Karpas-422 (cell line): ENCODE results near the gene MPND. TPM values are rescaled to one million over a fixed set of nuclear protein-coding genes. Genes with fewer than 3 reads are reported as not detected.

Source experiments
- DNase-seq: peaks from one replicate; pipeline ENCODE4 v3.0.0-alpha.2; 2015
- H2AFZ ChIP-seq: fragments of 200-600 bp; sonication (generic); 2 replicates; pipeline ENCODE4 v1.6.1; 2014; ENCODE audit warnings: antibody characterized with exemption, low read length, mixed read lengths
- H3K27ac ChIP-seq: fragments of 200-600 bp; sonication (generic); 2 replicates; pipeline ENCODE4 v1.5.1; 2014; ENCODE audit warnings: mild to moderate bottlenecking, low read length, moderate library complexity
- H3K27me3 ChIP-seq: fragments of 200-600 bp; sonication (generic); 2 replicates; pipeline ENCODE4 v1.6.1; 2014; ENCODE audit warnings: low read length, mixed read lengths
- H3K36me3 ChIP-seq: fragments of 200-600 bp; sonication (generic); 2 replicates; pipeline ENCODE4 v1.6.1; 2014; ENCODE audit warnings: low read length, mixed read lengths; ENCODE audit not compliant: insufficient read depth
- H3K4me1 ChIP-seq: fragments of 200-600 bp; sonication (generic); 2 replicates; pipeline ENCODE4 v1.6.1; 2014; ENCODE audit warnings: mild to moderate bottlenecking, low read length, mixed read lengths
- H3K4me2 ChIP-seq: fragments of 200-600 bp; sonication (generic); 2 replicates; pipeline ENCODE4 v1.6.1; 2014; ENCODE audit warnings: low read length, low read depth, mild to moderate bottlenecking; ENCODE audit not compliant: poor library complexity, severe bottlenecking
- H3K4me3 ChIP-seq: fragments of 200-600 bp; sonication (generic); 2 replicates; pipeline ENCODE4 v1.5.1; 2014; ENCODE audit warnings: mild to moderate bottlenecking, antibody characterized with exemption, low read length, mixed read lengths
- H3K79me2 ChIP-seq: fragments of 200-600 bp; sonication (generic); 2 replicates; pipeline ENCODE4 v1.6.1; 2014; ENCODE audit warnings: mild to moderate bottlenecking, low read length, mixed read lengths
- H3K9ac ChIP-seq: fragments of 200-600 bp; sonication (generic); 2 replicates; pipeline ENCODE4 v1.6.0; 2014; ENCODE audit warnings: low read length
- H3K9me2 ChIP-seq: fragments of 200-600 bp; sonication (generic), shearing (Covaris generic); replicated peaks from 2 replicates; pipeline ENCODE4 v1.6.0; 2014; ENCODE audit warnings: mild to moderate bottlenecking, low read length, moderate library complexity; ENCODE audit not compliant: insufficient read depth
- H3K9me3 ChIP-seq: fragments of 300-700, 200-600 bp; sonication (generic); 2 replicates; pipeline ENCODE4 v1.6.1; 2014; ENCODE audit warnings: low read length, mixed read lengths
- H4K20me1 ChIP-seq: fragments of 200-600 bp; sonication (generic); 2 replicates; pipeline ENCODE4 v1.6.1; 2014; ENCODE audit warnings: mild to moderate bottlenecking, antibody characterized with exemption, low read length, low read depth; ENCODE audit not compliant: insufficient read depth
- total RNA-seq: library from RNA; depleted of rRNA; stranded (reverse); fragments of >200 nt; shearing (Covaris generic); gene quantifications from 2 replicates; pipeline ENCODE4 v1.2.3, GENCODE V29; 2014; ENCODE audit warnings: low replicate concordance

The MPND gene
- total RNA-seq, 1 experiment from 2014 or later = 5.3 TPM

DNA sequence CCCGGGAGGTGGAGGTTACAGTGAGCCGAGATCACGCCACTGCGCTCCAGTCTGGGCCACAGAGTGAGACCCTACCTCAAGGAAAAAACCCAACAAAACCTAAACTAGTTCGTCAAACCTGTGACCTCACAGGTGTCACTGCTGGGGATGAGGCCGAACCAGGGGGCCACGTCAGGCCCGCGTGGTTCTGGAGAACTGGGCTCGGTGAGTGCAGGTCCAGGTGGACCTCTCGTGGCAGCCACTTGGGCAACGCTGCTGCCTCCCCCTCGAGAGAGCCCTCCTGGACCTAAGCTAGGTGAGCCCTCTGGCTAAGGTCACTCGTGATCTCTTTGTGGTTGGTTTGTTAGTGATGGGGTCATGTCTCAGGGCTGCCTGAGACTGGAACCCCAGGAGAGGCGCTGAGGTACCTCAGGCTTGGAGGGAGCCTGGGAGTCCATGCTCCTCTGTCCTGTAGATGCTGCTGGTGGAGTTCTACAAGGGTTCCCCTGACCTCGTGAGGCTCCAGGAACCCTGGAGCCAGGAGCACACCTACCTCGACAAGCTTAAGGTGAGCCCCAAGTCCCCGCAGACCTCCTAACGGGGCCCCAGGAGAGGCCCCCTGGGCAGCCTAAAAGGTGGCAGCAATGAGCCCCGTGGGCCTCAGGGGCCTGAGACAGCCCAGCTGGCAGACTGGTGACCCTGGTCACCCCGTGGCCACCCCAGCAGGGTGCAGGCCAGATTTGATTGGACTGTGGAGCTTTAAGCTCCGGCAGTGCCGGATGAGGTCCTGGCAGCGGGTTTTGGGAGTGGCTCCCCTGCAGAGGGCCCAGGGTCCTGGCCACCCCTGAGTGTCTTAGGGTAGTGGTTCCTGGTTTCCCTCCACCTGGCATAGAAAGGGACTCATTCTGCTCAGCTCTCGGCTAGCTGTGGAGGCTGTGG lies 15.6 kb downstream of the MPND start:
- Histone ChIP-seq H3K36me3 (no peaks in the 10 kb centered on the region), H3K9me2 (no peaks in the 10 kb centered on the region), H3K27ac (no peak overlapping the region), H3K9ac (no peak overlapping the region), H3K27me3 (no peaks in the 10 kb centered on the region), H3K9me3 (no peaks in the 10 kb centered on the region), H3K4me3 (no peak overlapping the region), H3K79me2 (no peaks in the 10 kb centered on the region), H3K4me2 (no peak overlapping the region), H4K20me1 (no peaks in the 10 kb centered on the region), H2AFZ (no peak overlapping the region), H3K4me1 (no peaks in the 10 kb centered on the region)
- no peak for DNase-seq

DNA sequence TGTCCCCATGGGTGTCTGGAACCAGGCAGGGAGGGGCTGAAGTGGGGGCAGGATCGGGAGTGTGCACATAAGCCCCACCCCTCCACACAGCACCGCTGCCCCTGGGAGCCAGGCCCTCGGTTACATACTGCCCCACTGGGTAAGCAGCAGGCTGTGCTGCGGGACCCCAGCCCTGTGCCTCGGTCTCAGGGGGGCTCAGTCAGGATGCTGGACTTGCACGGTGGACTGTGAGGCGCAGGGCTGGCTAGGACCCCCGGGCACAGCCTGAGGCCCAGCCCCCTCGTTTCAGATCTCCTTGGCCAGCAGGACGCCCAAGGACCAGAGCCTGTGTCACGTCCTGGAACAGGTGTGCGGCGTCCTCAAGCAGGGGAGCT lies 16.3 kb downstream of the MPND start:
- Histone ChIP-seq H3K9me2 (no peaks in the 10 kb centered on the region), H3K27ac (no peak overlapping the region), H2AFZ (no peak overlapping the region), H3K79me2 (no peaks in the 10 kb centered on the region), H3K9me3 (no peaks in the 10 kb centered on the region), H3K27me3 (no peaks in the 10 kb centered on the region), H4K20me1 (no peaks in the 10 kb centered on the region), H3K4me3 (no peak overlapping the region), H3K36me3 (no peaks in the 10 kb centered on the region), H3K4me1 (no peaks in the 10 kb centered on the region), H3K9ac (no peak overlapping the region), H3K4me2 (no peak overlapping the region)
- no peak for DNase-seq

DNA sequence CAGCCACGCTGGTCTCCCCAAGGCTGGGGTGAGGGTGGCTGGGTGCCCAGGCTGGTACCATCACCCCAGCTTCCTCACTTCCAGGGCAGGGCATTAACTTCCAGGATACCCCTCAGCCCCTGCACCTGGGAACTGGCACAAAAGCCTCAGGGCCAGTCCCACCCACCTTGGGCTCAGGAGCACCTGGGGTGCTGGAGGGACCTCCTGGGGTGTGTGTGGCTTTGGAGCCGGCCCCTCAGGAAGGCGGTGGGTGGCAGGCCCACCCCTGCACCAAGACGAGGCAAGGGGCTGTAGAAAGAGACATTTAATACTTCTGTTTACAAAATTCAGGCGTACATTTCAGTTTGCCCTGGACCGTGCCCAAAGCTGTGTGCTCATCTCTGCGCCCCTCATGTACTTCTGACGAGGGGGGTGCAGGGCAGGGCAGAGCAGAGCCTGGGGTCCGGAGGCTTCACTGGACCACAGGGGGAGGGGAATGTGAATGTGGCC lies 16.8 kb downstream of the MPND start:
- DNase-seq = no peak
- no peaks in the 10 kb centered on the region for H4K20me1 ChIP-seq

DNA sequence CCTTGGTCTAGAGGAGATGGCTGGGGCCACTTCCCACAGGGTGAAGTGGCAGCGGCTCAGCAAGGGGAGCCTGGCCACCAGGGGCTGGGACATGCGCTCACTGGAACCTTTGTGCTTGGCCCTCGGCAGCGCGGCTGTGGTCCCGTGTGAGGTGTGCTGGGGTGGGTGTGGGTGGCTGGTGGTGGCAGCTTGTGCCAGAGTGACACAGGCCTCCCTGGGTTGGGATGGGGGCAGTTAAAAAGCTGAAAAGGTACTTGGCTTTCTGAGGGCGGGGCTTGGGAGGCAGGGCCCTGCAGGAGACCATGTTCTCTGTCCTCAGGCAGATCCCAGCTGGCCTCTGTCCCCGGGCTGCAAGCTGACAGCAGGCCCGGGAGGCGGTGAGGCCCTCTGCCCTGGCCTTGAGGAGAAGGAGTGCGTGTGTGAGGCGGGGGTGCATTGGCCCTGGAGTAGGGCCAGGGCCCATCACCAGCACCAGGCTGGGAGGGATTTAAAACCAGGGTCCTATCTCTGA lies 17.3 kb downstream of the MPND start:
- no peak overlapping the region for H2AFZ ChIP-seq
- H3K9ac ChIP-seq = no peak overlapping the region
- no peak overlapping the region for H3K4me3 ChIP-seq
- H3K79me2 ChIP-seq = no peaks in the 10 kb centered on the region
- no peaks in the 10 kb centered on the region for H4K20me1 ChIP-seq
- H3K4me2 ChIP-seq = no peak overlapping the region
- H3K27ac ChIP-seq = no peak overlapping the region
- H3K4me1 ChIP-seq = no peaks in the 10 kb centered on the region
- H3K27me3 ChIP-seq = no peaks in the 10 kb centered on the region
- H3K9me2 ChIP-seq = no peaks in the 10 kb centered on the region
- no peaks in the 10 kb centered on the region for H3K36me3 ChIP-seq
- no peaks in the 10 kb centered on the region for H3K9me3 ChIP-seq
- DNase-seq = no peak

More for the DNA sequence above, 16.8 kb downstream of the MPND start:
- H3K4me2 ChIP-seq = no peak overlapping the region
- H3K9me3 ChIP-seq = no peaks in the 10 kb centered on the region
- H3K9me2 ChIP-seq = no peaks in the 10 kb centered on the region
- no peaks in the 10 kb centered on the region for H3K79me2 ChIP-seq
- H3K27ac ChIP-seq = no peak overlapping the region
- no peaks in the 10 kb centered on the region for H3K4me1 ChIP-seq
- H3K4me3 ChIP-seq = no peak overlapping the region
- H3K36me3 ChIP-seq = no peaks in the 10 kb centered on the region
- H3K27me3 ChIP-seq = no peaks in the 10 kb centered on the region
- H2AFZ ChIP-seq = no peak overlapping the region
- no peak overlapping the region for H3K9ac ChIP-seq

DNA sequence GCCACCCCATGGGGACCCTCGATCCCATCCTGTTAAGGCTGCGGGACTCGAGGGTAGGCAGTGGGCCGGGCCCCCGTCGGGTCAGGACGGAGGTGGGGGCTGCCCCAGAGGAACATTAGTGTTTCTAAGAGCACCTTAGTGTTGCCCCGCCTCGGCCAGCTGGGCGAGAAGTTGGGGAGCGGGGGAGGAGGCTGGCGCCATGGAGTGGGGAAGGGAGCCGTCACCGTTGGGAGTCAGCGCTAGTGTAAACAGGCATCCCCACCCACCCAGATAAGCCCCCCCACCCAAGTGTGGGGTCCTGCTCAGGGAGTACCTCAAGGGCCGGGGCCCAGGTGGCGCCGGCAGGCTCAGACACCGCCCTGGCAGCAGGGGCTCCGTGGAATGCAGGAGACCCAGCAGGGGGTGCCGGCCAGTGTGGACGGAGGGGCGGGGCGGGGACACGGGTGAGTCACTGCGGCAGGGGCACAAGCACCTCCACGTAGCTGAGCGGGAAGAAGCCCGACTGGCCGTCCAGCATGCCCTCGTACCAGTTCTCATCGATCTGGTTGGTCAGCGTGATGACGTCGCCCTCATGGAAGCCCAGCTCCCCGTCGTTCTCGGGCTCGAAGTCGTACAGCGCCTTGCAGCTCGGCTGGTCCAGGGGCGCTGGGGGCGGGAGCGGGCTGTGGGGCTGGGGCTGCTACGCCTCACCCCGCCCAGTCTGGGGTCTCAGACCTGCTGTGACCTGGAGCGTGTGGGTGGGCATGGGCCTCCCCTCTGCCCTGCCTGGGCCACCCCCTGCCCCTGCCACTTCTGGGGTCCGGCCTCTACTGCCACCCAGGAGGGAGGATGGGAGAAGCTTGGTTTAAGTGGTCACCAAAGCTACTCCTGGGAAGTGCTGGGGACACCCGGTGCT lies 18.0 kb downstream of the MPND start:
- no peaks in the 10 kb centered on the region for H3K27me3 ChIP-seq
- H4K20me1 ChIP-seq = no peaks in the 10 kb centered on the region
- no peak overlapping the region for H3K4me2 ChIP-seq
- H3K4me3 ChIP-seq = no peak overlapping the region
- H3K9me2 ChIP-seq = no peaks in the 10 kb centered on the region
- DNase-seq = no peak
- H3K36me3 ChIP-seq = no peaks in the 10 kb centered on the region
- H3K4me1 ChIP-seq = no peaks in the 10 kb centered on the region
- H3K79me2 ChIP-seq = no peaks in the 10 kb centered on the region
- no peak overlapping the region for H3K27ac ChIP-seq
- H3K9me3 ChIP-seq = no peaks in the 10 kb centered on the region
- H2AFZ ChIP-seq = no peak overlapping the region
- no peak overlapping the region for H3K9ac ChIP-seq

DNA sequence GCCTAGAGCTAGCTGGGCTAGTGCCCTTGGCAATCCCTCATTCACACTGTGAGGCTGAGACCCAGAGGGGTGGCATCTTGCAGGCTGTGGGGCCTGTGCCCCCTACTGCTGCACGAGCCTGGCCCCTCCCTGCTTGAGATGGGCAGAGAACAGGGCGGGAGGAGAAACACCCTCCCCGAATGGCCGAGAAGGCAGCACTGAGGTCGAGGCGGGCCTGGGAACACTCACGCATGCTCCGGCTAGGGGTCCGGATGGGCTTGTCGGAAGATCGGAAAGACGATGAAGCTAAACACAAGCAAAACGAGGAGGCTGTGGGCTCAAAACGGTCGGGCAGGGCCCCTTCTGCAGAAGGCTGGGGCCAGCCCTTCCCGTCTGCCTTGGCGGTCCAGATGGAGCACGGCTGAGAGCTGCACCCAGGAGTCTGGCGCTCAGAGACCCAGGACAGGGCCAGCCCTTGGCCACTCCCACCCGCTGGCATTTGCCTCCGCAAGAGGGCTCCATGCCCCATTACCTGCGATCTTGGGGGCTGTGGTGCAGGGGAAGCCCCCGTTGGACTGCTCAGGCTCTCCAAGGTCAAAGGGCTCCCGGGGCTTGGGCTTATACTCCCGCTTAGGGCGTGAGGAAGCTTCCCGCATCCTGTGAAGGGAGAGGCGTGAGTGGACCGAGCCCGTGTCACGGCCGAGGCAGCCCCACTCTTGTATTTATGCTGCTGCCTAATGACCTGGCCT lies 18.9 kb downstream of the MPND start:
- H3K4me1 ChIP-seq = no peaks in the 10 kb centered on the region
- H3K9me2 ChIP-seq = no peaks in the 10 kb centered on the region
- no peak overlapping the region for H3K4me3 ChIP-seq
- H3K27me3 ChIP-seq = no peaks in the 10 kb centered on the region
- no peaks in the 10 kb centered on the region for H4K20me1 ChIP-seq
- H3K4me2 ChIP-seq = no peak overlapping the region
- no peak overlapping the region for H3K27ac ChIP-seq
- no peak overlapping the region for H3K9ac ChIP-seq
- DNase-seq = no peak
- H3K36me3 ChIP-seq = no peaks in the 10 kb centered on the region
- no peak overlapping the region for H2AFZ ChIP-seq
- no peaks in the 10 kb centered on the region for H3K9me3 ChIP-seq
- H3K79me2 ChIP-seq = no peaks in the 10 kb centered on the region

DNA sequence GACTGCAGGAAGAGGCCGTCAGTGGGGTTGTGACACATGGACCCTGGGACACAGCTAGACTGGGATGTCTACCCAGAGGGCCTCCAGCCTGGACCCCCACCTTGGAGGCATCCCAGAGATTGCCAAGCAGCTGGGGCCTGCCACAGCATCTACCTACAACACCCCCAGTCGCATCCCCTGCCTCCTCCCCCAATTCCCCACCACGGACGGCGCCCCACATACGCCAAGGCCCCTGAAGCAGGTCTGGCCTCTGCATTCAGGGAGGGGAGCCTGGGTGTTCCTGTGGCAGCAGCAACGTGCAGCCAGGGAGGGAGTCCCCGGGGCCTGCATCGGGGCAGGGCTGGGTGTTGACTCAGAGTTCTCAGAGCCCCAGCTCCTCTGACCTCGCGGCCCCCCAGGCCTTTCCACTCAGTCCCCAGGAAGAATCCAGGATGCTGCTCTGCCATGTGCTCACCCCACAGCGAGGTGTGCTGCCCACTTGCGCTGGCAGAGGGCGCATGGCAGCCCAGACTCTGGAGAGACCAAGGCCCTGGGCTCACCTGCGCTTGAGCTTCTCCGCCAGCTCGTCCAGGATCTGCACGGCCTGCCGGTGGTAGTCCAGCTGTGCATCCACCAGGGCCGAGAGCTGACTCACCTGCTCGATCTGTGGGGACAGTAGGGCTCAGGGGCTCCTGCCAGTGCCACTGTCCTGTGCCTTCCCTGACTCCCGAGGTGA lies 19.6 kb downstream of the MPND start:
- Histone ChIP-seq H2AFZ (no peak overlapping the region), H3K4me2 (no peak overlapping the region), H3K36me3 (no peaks in the 10 kb centered on the region), H4K20me1 (no peaks in the 10 kb centered on the region), H3K9ac (no peak overlapping the region), H3K9me3 (no peaks in the 10 kb centered on the region), H3K27ac (no peak overlapping the region), H3K9me2 (no peaks in the 10 kb centered on the region), H3K27me3 (no peaks in the 10 kb centered on the region), H3K4me1 (peaks cover 2% of the 10 kb centered on the region), H3K79me2 (no peaks in the 10 kb centered on the region), H3K4me3 (no peak overlapping the region)
- DNase-seq = peak; percentile 70
